UCSD-AML1 (cell line): Measurements from ENCODE around the gene S100A2.
"Not testable (repeated sequence)": the region's sequence is repeated elsewhere in the genome, so short reads cannot be mapped to it uniquely, and the experiment has no call there.

ENCODE experiments used
- DNase-seq: peaks from one replicate; lab custom pipeline; 2025; ENCODE audit not compliant: unreplicated experiment; lab: John Stamatoyannopoulos, UW

The S100A2 gene

DNA sequence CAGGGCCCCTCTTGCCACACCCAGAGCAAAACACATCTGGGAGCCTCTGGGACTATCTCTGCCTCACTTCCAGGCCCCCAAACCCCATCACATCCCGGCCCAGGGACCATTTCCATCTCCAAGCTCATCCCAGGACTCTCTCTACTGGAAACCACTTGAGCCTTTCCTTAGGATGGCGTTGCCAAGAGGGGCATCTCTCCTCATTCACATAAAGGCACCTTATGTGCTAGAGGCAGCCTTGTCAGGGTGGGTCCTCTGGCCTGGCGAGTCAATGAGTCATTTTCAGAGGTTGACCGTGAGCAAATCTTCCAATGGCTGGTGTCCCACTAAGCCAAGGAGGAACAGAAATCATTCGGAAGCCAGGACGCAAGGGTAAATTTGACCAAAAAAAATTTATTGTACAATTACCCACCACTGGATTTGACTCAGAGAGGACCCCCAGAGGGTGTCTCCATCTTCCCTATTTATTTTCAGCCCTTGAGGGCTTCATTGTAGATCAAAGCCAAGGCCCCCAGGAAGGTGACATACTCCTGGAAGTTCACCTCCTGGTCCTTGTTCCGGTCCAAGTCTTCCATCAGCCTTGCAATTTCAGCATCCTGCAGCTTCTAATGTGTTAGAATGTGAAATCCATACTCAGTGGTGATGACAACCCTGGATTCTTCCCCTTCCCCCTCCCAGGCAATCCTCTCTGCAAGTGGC, 31.3 kb downstream of the S100A2 start:
- DNase-seq = no peak

DNA sequence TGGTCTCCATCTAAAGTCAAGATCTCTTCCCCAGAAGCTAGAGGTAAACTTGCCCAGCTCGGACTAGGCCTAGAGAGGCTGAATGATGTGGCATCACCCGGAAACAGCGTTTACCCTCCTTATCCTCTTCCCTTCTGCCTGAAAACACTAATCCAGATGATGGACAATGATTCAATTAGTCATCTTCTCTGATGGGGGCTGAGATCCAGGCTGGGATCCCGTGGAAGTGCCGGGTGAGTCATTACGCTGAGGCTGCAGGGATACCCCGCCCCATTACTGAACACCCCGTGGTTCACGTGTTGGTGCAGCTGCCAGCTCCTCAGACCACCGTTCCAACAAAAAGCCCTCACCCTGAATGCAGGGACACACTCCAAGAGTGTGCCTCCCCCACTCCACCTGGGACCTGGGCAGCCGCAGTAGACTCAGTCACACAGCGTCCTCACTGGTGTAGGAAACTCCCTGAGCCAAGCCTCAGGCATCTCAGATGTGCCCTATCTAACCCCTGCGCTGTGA, 31.9 kb downstream of the S100A2 start:
- no peak for DNase-seq

DNA sequence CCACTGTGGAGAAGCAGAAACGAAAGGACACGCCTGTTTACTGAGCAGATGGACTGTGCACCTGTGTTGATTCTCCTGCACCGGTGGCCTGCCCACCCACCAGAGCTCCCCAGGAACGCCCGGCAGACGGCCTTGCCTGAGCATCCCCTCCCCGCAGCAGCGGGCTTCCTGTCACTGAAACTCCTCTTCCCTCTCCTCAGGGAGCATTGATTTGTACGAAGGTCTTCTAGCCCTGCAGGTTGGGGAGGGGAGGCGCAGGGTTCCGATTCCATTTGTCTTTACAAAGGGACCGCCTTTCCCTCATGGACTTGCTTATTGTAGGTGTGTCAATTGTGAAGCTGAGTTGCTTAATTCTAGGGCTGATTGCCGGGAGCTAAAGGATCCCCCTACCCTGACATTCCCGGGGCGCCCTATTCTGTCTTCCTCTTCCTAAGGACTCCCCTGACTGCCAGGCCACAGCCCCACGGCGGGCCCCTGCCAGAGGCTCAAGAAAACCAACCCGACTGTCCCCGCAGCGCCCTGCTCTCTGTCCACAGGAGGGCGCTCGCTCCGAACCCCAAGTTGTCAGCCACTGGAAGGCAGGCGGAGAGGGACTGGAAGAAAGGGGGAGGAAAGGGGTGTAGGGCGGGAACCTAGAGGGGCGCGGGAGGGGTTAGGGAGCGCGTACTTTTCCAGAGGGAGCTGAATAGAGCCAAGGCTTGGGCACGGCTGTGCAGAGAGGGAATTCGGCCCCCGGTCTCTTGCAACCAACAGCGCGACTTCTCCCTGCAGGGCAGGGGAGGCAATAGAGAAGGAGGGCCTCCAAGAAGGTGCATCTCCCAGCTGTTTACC, 32.7 kb downstream of the S100A2 start:
- peak; percentile 85 for DNase-seq

DNA sequence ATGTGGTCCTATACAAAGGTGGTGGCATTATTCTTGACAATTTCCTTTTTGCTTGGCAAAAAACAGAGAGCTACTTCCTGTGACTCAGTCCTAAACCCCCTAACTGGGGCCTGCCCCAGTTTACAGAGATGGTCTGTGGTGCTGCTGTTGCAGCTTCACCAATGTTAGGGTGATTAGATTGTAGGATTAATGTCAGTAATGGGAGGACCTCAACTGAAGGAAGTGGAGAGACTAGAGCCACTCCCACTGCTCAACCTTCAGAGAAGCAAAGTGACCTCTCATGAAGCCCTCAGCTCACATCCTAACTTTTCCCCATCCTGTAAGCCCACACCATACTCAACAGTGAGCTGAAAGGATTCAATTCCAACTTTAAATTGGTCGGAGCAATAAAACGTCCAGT, 33.5 kb downstream of the S100A2 start:
- DNase-seq = no peak

DNA sequence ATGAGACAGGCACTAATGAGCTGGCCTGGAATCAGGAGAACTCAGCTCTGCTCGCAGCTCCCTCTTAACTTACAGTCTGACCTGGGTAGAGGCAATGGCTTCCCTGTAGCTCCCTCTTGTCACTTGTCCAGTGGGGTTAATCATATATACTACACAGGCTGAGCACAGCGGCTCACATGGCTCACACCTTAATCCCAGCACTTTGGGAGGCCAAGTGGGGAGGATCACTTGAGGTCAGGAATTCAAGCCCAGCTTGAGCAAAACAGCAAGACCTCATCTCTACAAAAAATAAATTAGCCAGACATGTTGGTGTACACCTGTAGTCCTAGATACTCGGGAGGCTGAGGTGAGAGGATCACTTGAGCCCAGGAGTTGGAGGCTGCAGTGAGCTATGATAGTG, 34.0 kb downstream of the S100A2 start:
- no peak for DNase-seq

DNA sequence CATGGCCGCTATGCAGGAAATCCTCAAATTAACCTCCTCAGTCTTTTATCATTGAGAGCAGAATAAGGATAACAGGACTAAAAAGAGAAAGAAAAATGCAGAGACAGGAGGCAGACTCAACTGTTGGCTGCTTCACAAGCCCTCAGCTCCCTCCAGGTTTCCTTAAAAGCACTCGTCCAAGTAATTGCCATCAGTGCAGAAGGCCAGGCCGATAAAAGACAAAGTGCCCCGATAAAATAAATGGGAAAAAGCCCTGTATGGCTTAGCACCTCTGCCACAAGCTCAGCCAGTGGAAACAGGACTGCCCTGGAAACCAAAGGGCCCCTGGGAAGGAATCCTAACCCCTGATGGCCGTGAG, 38.0 kb downstream of the S100A2 start:
- no peak for DNase-seq

DNA sequence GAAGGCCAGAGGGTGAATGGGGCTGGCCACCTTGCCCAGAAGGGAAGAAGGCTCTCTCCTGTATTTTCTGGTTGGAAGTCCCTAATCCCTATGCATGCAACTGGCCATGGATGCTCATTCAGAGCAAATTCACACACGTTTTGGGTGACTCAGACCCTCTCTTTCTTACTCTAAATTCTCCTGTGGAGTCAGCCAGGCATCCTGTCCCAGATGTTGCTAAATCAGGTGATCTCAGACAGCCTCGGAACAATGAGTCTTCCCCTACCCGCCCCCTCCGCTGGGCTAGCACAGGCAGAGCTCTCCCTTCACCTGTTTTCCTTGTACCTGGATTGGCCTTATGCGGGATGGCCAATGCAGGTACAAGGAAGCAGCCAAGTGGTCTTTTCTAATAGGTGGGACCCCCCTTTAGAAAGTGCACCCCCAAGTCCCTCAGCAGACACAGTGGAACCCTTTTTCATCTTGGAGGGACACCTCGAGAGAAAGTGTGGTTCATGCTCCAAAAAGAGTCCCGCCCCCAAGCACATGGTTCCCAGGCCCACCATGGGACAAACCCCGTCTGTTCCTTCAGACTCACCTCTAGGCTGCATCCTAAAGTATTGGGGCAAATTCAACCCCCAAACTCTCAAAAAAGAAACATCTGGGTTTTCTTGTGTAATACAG, 38.5 kb downstream of the S100A2 start:
- DNase-seq = no peak

DNA sequence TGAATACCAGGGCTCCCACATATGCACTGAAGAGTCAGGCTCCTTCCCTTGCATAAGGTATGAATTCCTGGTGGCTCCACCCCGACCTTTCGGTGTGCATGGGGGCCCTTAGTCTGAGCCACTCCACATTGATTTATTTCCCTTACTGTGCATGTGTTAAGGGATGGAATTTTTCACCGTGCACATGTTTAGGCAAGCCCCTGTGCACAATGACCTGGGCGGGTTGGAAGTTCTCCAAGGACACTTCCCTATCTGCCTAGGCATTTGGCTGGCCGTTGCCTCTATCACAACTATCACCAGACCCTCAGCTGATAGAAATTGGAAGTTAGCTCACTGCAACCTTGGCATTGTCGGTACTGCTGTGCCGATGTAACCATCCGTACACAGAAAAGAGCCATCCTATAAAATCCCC, 39.5 kb downstream of the S100A2 start:
- no peak for DNase-seq

DNA sequence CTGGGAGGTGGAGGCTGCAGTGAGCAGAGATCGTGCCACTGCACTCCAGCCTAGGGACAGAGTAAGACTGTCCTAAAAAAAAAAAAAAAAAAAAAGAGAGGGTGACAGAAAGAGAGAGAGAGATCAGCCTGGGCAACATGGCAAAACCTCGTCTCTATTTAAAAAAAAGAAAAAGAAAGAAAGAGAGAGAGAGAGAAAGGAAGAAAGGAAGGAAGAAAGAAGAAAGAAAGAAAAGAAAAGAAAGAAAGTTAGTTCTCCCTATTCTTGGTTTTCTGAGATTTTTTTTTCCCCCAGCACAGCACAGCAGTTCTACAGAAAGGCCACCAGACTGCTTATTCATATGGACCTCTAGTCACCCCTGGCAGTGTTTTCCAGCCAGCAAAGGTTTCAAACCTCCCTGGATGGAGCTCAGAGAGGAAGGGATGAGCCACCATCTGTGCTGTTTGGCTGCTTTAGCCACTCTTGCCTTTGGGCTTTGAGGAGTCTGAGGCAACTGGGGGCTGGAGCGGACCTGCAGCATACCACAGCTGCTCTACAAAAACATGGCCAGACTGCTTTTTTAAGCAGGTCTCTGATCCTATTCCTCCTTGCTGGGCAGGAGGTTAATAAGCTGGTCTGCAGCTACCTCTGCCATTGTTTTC, 40.4 kb downstream of the S100A2 start:
- DNase-seq = no peak

DNA sequence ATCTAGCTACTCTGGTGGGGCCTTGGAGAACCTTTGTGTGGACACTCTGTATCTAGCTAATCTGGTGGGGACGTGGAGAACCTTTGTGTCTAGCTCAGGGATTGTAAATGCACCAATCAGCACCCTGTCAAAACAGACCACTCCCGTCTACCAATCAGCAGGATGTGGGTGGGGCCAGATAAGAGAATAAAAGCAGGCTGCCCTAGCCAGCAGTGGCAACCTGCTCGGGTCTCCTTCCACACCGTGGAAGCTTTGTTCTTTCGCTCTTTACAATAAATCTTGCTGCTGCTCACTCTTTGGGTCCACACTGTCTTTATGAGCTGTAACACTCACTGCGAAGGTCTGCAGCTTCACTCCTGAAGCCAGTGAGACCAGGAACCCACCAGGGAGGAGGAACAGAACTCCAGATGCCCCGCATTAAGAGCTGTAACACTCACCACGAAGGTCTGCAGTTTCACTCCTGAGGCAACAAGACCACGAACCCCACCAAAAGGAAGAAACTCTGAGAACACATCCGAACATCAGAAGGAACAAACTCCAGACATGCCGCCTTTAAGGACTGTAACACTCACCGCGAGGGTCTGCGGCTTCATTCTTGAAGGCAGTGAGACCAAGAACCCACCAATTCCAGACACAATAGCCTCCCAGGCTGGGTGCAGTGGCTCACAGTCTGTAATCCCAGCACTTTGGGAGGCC, 43.1 kb downstream of the S100A2 start:
- DNase-seq = not testable (repeated sequence)

DNA sequence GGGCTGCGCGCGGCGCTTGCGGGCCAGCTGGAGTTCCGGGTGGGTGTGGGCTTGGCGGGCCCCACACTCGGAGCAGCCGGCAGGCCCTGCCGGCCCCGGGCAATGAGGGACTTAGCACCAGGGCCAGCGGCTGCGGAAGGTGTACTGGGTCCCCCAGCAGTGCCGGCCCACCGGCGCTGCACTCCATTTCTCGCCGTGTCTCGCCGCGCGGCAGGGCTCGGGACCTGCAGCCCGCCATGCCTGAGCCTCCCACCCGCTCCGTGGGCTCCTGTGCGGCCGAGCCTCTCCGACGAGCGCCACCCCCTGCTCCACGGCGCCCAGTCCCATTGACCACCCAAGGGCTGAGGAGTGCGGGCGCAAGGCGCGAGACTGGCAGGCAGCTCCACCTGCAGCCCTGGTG, 43.8 kb downstream of the S100A2 start:
- not testable (repeated sequence) for DNase-seq

DNA sequence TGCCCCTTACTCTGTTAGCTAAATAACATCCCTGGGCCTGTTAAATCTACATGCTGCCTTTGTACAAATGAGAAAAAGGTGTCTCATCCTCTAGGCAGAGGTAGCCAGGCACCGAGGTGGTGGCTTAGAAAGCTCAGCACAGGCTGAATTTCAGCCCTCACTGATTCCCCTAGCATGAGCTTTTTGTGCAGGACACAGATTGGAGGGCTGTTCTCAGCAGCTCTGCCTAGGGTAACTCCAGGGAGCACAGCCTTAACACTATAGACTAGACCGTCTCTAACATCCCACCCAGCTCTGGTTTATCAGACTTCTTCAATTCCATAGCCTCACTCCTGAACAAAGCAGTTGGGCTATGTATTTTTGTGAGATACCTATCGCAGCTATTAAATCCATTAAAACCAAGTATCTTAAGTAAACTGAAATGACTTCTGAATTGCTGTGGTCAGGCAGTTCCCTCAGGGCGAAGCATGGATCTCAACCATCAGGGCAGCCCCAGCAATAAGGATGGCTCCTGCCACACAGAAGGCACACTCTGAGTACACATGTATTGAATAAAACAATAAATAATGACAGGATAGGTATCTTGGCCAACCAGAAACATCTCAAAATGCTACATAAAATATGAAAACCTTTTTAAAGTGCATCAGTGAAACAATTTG, 44.7 kb downstream of the S100A2 start:
- DNase-seq = no peak

DNA sequence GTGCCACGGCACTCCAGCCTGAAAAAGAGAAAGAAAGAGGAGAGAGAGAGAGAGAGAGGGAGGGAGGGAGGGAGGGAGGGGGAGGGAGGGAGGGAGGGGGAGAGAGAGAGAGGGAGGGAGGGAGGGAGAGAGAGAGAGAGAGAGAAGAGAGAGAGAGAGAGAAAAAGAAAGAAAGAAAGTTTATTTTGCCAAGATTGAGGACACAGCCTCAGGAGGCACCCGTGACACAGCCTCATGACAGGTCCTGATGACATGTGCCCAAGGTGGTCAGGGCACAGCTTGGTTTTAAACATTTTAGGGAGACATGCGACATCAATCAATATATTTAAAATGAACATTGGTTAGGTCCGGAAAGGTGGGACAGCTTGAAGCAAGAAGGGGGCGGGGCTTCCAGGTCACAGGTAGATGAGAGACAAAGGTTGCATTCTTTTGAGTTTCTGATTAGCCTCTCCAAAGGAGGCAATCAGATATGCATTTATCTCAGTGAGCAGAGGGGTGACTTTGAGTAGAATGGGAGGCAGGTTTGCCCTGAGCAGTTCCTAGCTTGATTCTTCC, 45.4 kb downstream of the S100A2 start:
- not testable (repeated sequence) for DNase-seq

DNA sequence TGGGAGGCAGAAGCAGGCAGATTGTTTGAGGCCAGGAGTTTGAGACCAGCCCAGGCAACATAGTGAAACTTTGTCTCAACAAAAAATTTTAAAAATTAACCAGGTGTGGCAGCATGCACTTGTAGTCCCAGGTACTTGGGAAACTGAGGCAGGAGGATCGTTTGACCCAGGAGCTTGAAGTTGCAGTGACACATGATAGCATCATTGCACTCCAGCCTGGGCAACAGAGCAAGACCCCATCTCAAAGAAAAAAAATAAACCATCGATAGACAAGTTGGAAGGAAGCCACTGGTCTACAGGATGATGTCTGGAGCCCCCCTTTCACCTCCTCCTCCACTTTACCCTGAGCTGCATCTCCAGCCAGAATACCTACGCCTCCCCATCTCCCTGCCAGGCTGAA, 46.4 kb downstream of the S100A2 start:
- no peak for DNase-seq

DNA sequence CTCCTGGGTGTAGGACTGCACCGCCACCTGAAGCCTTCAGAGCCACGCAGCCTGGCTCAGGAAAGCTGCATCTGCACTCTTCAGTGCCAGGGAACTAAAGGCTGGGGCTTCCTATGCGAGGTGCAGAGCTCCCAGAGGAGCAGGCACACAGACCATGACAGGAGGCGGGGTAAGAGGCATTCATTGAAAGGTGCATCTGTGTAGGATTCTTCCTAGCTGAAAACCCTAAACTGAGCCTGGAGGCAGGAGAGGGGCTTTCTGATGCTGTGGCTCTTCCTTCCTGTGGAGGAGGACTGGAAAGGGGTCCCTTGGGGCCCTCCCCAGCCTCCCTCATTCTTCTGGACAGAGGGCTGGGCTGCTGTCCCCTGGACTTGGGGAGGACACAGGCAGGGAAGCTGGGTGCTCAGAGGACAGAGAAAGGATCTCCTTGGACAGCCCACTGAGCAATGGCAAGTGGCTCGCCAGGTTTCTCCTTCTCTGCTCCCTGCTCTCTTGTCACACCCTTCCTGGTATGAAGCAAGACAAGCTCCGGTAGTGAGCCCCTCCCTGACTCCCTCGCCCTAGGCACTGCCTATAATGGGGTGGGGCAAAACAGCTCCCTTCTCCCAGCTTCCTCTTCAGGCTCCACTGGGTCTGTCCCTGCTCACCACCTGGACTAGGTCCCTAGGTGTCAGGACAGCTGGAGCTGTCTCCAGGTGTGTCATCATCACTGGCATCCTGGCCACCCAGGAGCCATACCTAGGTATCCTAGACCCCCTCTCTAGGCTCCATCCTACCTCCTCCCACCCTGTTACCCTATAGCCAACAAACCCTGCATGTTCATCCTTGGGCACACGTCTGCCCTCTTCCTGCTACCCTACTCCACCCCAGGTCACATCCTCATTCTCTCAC, 49.9 kb downstream of the S100A2 start:
- DNase-seq = peak; percentile 46

DNA sequence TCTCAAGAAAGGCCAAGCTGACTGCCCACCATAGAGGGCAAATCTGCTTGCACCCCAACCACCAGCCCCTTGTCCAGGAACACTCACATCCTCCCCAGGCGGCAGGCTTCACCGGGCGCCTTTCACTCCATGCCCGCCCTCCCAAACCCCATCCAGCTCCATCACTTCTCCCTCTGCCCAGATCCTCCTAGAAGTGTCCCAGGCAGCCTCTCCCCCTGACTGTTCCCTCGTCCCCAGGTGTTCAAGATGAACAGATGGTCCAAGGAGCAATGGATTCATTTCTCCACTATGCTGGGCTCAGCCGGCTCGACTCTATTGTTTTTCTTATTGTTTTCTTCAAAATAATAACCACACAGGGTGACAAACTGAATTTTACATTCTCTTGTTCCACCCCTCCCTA, 52.0 kb downstream of the S100A2 start:
- DNase-seq = no peak

DNA sequence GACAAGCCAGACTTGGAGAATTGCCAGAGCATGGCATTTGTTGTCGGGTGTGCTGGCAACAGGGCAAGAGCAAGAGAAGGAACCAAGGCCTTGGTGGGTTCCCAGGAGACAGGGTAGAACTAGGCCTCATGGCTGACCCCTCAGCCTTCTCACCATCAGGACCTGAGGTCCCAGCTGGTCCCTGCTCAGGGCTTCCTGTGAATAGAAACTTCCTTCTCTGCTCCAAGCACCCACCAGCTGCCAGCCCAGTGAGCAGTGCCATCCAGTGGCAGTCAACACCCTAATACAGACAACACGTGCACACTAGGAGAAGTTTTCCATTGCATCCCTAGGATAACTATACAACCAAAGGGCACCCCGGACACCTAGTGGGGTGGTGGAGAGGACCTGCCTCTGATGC, 52.6 kb downstream of the S100A2 start:
- DNase-seq = peak; percentile 37
